ENCODE measurements around the gene ERBB2.

GRCh38 chr17:39746145-39746461 lies 46.2 kb downstream of the ERBB2 start:
- TF ChIP-seq CTCF (conservative IDR thresholded peaks at IDR 0.05; ENCODE audit: low read length): no peak
- TF ChIP-seq EZH2phosphoT487 (IDR thresholded peaks at IDR 0.05; ENCODE audit: borderline replicate concordance): no peak
